WTC11 (cell line): ENCODE measurements around the gene TRIM66.

Experiments used
- ATF3 ChIP-seq: sonication (generic); formaldehyde crosslinking; conservative IDR thresholded peaks from 2 replicates; pipeline ENCODE4 v1.8.1; 2022; ENCODE audit warnings: mild to moderate bottlenecking, missing genetic modification reagents
- E2F1 ChIP-seq: sonication (generic); formaldehyde crosslinking; IDR thresholded peaks from 2 replicates; pipeline ENCODE4 v1.8.0; 2022; ENCODE audit warnings: mild to moderate bottlenecking, missing genetic modification reagents
- MAX ChIP-seq: sonication (generic); formaldehyde crosslinking; IDR thresholded peaks from 2 replicates; pipeline ENCODE4 v1.8.0; 2022; ENCODE audit warnings: mild to moderate bottlenecking, missing genetic modification reagents
- SMAD4 ChIP-seq: sonication (generic); formaldehyde crosslinking; IDR thresholded peaks from 2 replicates; pipeline ENCODE4 v1.8.0; 2022; ENCODE audit warnings: mild to moderate bottlenecking, missing genetic modification reagents
- USF2 ChIP-seq: sonication (generic); formaldehyde crosslinking; IDR thresholded peaks from 2 replicates; pipeline ENCODE4 v1.8.1; 2023; ENCODE audit warnings: mild to moderate bottlenecking, missing genetic modification reagents, moderate library complexity
- TF ChIP-seq, protein P1 (sequence below): sonication (generic); formaldehyde crosslinking; IDR thresholded peaks from 2 replicates; pipeline ENCODE4 v1.8.1; 2022; ENCODE audit warnings: low read depth, missing genetic modification reagents, borderline replicate concordance
- TF ChIP-seq, protein P2 (sequence below): fragments of 250-450 bp; sonication (Bioruptor Pico); IDR thresholded peaks from 2 replicates; pipeline ENCODE4 v1.9.0; 2021; ENCODE audit warnings: moderate library complexity, mild to moderate bottlenecking, inconsistent platforms, borderline replicate concordance
- TF ChIP-seq, protein P3 (sequence below): fragments of 200-600 bp; IDR thresholded peaks from 2 replicates; pipeline ENCODE4 v1.8.0; 2022; ENCODE audit warnings: antibody characterized with exemption
- TF ChIP-seq, protein P4 (sequence below): sonication (generic); formaldehyde crosslinking; IDR thresholded peaks from 2 replicates; pipeline ENCODE4 v1.8.0; 2023; ENCODE audit warnings: missing genetic modification reagents

DNA sequence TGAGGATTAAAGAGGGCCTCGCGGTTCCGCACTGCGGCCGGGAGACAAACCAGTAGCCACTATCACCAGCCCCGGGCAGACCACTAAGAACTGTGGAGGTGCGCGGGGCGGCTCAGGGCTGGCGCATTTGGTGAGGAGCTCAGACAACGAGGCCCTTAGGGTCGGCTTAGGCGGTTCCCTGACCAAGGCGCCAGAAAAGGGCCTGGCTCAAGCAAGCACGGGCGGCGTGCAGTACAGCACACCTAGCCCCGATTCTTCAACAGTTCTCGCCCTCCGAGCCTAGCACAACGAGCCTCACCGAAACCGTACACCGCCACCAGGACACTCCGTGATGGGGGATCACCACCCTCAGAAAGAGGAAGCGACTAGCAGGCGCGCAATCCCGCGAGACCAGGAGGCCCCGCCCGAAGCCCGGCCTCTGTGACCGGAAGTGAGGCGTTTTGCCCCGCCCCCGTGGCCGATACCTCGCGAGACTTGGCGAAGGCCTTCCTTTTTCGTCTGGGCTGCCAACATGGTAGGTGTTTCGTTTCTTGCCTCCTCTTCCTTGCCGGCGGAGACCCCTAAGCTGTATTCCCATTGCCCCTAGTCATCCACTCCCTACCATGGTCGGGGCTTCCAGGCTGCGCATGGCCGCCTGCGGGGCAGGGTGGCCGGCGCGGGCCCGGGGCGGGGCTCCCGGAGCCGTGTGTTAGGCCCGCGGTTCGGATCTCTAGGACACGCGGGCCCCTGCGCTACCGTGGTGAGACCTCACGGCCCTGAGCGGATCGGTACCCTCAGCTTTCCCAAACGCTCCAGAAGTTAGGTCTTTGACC is at the start of gene TRIM66, which contains the start of gene RPL27A:
- TF ChIP-seq, protein P1, sequence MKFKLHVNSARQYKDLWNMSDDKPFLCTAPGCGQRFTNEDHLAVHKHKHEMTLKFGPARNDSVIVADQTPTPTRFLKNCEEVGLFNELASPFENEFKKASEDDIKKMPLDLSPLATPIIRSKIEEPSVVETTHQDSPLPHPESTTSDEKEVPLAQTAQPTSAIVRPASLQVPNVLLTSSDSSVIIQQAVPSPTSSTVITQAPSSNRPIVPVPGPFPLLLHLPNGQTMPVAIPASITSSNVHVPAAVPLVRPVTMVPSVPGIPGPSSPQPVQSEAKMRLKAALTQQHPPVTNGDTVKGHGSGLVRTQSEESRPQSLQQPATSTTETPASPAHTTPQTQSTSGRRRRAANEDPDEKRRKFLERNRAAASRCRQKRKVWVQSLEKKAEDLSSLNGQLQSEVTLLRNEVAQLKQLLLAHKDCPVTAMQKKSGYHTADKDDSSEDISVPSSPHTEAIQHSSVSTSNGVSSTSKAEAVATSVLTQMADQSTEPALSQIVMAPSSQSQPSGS (CRISPR knock-in tag): no peak
- TF ChIP-seq, protein P2, sequence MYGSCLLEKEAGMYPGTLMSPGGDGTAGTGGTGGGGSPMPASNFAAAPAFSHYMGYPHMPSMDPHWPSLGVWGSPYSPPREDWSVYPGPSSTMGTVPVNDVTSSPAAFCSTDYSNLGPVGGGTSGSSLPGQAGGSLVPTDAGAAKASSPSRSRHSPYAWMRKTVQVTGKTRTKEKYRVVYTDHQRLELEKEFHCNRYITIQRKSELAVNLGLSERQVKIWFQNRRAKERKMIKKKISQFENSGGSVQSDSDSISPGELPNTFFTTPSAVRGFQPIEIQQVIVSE (CRISPR knock-in tag): no peak
- TF ChIP-seq, protein P3, sequence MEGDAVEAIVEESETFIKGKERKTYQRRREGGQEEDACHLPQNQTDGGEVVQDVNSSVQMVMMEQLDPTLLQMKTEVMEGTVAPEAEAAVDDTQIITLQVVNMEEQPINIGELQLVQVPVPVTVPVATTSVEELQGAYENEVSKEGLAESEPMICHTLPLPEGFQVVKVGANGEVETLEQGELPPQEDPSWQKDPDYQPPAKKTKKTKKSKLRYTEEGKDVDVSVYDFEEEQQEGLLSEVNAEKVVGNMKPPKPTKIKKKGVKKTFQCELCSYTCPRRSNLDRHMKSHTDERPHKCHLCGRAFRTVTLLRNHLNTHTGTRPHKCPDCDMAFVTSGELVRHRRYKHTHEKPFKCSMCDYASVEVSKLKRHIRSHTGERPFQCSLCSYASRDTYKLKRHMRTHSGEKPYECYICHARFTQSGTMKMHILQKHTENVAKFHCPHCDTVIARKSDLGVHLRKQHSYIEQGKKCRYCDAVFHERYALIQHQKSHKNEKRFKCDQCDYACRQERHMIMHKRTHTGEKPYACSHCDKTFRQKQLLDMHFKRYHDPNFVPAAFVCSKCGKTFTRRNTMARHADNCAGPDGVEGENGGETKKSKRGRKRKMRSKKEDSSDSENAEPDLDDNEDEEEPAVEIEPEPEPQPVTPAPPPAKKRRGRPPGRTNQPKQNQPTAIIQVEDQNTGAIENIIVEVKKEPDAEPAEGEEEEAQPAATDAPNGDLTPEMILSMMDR: no peak
- TF ChIP-seq ATF3 (CRISPR knock-in tag) (no peak), E2F1 (CRISPR knock-in tag) (no peak), SMAD4 (CRISPR knock-in tag) (peak; percentile 53; the same call in 1 of the 2 replicates), USF2 (peak; percentile 37), MAX (CRISPR knock-in tag) (peak; percentile 79)
- TF ChIP-seq, protein P4, sequence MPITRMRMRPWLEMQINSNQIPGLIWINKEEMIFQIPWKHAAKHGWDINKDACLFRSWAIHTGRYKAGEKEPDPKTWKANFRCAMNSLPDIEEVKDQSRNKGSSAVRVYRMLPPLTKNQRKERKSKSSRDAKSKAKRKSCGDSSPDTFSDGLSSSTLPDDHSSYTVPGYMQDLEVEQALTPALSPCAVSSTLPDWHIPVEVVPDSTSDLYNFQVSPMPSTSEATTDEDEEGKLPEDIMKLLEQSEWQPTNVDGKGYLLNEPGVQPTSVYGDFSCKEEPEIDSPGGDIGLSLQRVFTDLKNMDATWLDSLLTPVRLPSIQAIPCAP (CRISPR knock-in tag): no peak
